ENCODE results near the gene TRIM7.

DNA sequence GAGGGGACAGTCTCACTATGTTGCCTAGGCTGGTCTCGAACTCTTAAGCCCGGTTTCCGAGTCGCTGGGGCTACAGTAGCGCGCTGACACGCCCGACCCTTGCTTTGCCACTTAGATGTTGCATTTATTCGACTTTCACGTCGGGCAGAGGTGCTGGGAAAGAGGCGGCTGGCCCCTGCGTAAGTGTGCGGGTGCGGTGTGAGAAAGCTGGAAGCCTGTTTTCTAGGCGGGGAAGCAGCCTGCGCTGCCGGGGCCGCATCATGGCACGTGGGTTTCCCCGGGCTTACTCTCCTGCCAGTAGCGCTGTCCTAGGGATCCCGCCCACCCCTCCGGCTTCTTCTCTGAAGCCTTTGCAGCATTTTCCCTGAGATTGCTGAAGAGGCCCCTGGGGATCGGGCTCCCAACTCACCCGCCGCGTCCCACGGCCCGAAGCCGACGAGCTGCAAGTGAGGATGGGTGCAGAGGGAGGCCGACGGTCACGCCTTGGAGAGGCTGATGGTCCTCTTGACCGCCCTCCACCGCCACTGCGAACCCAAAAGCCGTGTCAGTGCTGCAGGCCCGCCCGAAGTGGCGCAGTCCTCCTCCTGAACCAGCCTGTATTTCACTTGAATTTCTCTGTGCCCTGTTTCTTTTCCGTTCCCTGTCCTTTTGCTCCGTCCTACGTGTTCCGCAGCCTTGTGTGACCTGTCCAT is 12.3 kb upstream of the TRIM7 start:
- TF ChIP-seq, protein P1, sequence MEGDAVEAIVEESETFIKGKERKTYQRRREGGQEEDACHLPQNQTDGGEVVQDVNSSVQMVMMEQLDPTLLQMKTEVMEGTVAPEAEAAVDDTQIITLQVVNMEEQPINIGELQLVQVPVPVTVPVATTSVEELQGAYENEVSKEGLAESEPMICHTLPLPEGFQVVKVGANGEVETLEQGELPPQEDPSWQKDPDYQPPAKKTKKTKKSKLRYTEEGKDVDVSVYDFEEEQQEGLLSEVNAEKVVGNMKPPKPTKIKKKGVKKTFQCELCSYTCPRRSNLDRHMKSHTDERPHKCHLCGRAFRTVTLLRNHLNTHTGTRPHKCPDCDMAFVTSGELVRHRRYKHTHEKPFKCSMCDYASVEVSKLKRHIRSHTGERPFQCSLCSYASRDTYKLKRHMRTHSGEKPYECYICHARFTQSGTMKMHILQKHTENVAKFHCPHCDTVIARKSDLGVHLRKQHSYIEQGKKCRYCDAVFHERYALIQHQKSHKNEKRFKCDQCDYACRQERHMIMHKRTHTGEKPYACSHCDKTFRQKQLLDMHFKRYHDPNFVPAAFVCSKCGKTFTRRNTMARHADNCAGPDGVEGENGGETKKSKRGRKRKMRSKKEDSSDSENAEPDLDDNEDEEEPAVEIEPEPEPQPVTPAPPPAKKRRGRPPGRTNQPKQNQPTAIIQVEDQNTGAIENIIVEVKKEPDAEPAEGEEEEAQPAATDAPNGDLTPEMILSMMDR (IDR thresholded peaks at IDR 0.05) = peak; percentile 31
- TF ChIP-seq ZFX (IDR thresholded peaks at IDR 0.05; ENCODE audit: borderline replicate concordance) = no peak
